Measurements from ENCODE around the gene P2RY6.
"Not testable (repeated sequence)": the region's sequence is repeated elsewhere in the genome, so short reads cannot be mapped to it uniquely, and the experiment has no call there.

P2RY6 gene

GRCh38 chr11:73262851-73263495 lies 9.2 kb upstream of the P2RY6 start:
- DNase-seq, result no peak

- no peak for DNase-seq
These were observed 8.5 kb upstream of the P2RY6 start for GRCh38 chr11:73263640-73264039.

GRCh38 chr11:73265278-73265810 lies 6.8 kb upstream of the P2RY6 start:
- DNase-seq, result no peak

GRCh38 chr11:73265853-73266645 lies 6.1 kb upstream of the P2RY6 start:
- DNase-seq, result no peak

GRCh38 chr11:73266646-73267020 lies 5.5 kb upstream of the P2RY6 start:
- no peak for DNase-seq

GRCh38 chr11:73267122-73267846 lies 4.9 kb upstream of the P2RY6 start:
- DNase-seq, result no peak

GRCh38 chr11:73267906-73268540 lies 4.1 kb upstream of the P2RY6 start:
- DNase-seq, result no peak

- no peak for DNase-seq
These were observed 3.4 kb upstream of the P2RY6 start for GRCh38 chr11:73268671-73269271.

GRCh38 chr11:73269459-73270015 lies 2.6 kb upstream of the P2RY6 start:
- no peak for DNase-seq

GRCh38 chr11:73270016-73270854 lies 1.9 kb upstream of the P2RY6 start:
- DNase-seq, result no peak

- DNase-seq, result no peak
These were observed 1.2 kb upstream of the P2RY6 start for GRCh38 chr11:73270855-73271477.

- DNase-seq, result not testable (repeated sequence)
These were observed 666 bp upstream of the P2RY6 start for GRCh38 chr11:73271478-73271865.

- DNase-seq, result no peak
These were observed 521 bp downstream of the P2RY6 start for GRCh38 chr11:73272680-73273038.

- no peak for DNase-seq
These were observed 1.2 kb downstream of the P2RY6 start for GRCh38 chr11:73273222-73273895.

- not testable (repeated sequence) for DNase-seq
These were observed 2.1 kb downstream of the P2RY6 start for GRCh38 chr11:73274191-73274590.

GRCh38 chr11:73274722-73275380 lies 2.7 kb downstream of the P2RY6 start:
- no peak for DNase-seq

GRCh38 chr11:73275381-73275750 lies 3.2 kb downstream of the P2RY6 start:
- no peak for DNase-seq

- DNase-seq, result no peak
These were observed 5.3 kb downstream of the P2RY6 start for GRCh38 chr11:73277467-73277866.

GRCh38 chr11:73280626-73281025 lies 8.5 kb downstream of the P2RY6 start:
- DNase-seq, result no peak

GRCh38 chr11:73281201-73281741 lies 9.1 kb downstream of the P2RY6 start:
- no peak for DNase-seq
